ENCODE measurements around the gene ALDH3A2.
"Not testable (repeated sequence)": the region's sequence is repeated elsewhere in the genome, so short reads cannot be mapped to it uniquely, and the experiment has no call there.

ALDH3A2 gene

DNA sequence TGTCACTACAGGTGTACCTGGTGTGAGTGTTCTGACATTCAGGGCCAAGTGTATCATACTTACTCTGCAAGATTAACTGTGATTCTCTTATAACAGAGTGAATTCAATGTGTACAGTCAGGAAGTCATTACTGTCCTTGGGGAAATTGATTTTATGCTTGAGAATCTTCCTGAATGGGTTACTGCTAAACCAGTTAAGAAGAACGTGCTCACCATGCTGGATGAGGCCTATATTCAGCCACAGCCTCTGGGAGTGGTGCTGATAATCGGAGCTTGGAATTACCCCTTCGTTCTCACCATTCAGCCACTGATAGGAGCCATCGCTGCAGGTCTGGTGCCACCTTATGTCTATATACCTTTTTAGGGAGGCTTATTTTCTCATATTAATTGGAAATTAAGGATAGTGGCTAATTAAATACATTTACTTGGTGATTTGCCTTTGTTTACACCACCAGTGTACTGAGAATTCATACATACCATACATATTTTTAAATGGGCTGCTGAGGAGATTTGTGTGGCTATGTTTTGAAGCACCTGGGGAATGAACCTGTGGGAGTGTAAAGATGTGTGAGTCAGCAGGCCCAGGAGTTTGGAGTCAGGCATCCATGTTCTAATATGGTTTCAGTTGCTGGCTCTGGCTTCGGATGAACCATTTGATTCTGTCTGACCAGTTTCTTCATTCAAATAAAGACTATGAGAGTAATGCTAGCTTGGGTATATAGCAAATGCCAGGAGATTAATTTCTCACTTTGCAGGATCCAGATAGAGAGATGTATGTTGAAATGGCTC lies 3.1 kb downstream of the ALDH3A2 start:
- no peak for DNase-seq

DNA sequence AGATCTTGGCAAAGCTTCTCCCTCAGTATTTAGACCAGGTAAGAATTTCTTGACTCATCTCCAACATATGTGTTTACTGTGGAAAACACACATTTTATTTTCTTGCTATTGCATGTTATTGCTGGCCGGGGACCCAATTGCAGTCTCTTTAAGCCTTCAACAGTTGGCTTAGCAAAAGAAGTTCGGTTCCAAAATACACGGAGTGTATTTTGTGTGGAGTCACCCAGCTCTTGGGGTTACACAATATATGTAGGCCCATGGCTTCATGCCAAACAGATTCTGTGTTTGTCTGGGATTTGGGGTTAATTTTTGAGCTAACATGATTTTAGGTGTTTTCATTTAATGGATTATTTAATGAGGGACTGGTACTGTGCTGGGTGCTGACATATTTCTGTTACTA lies 4.0 kb downstream of the ALDH3A2 start:
- no peak for DNase-seq

DNA sequence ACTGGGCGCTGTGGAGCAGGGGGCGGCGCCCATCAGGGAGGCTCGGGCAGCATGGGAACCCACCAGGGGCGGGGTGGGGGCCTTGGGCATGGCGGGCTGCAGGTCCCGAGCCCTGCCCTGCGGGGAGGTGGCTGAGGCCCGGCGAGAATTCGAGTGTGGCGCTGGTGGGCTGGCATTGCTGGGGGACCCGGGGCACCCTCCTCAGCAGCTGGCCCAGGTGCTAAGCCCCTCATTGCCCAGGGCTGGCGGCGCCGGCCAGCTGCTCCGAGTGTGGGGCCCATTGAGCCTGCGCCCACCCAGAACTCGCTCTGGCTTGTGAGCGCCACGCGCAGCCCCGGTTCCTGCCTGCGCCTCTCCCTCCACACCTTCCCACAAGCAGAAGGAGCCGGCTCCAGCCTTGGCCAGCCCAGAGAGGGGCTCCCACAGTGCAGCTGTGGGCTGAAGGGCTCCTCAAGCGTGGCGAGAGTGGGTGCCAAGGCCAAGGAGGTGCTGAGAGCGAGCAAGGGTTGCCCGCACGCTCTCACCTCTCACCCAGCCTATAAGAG lies 5.9 kb downstream of the ALDH3A2 start:
- no peak for DNase-seq

DNA sequence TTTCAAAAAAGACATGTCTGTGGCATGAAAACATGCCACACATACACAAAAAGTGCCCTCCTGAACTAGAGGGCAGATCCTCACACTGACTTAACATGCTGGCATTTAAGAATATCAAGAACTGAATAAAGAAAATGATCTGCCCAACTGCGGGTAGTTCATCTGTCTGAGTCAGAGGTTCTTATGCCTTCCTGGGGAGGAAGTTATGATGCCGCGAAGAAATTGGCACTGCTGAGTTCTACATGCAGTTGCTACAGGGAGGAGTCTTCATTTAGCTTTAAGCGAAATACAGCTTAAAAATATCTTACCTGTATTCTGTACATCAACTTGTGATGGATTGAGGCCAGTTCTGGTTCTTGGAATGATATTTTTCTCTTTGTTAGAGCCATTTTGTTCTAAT lies 6.3 kb downstream of the ALDH3A2 start:
- DNase-seq, result no peak

DNA sequence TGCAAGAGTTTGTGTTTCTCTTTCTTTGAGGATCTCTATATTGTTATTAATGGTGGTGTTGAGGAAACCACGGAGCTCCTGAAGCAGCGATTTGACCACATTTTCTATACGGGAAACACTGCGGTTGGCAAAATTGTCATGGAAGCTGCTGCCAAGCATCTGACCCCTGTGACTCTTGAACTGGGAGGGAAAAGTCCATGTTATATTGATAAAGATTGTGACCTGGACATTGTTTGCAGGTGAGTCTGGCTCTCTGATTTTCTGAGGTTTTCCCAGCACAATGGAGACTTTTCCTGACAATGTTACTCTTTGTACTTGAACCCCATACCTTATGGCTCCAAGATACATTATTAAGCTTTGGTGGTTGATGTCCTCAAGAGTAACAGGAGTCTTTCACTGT lies 7.8 kb downstream of the ALDH3A2 start:
- no peak for DNase-seq

DNA sequence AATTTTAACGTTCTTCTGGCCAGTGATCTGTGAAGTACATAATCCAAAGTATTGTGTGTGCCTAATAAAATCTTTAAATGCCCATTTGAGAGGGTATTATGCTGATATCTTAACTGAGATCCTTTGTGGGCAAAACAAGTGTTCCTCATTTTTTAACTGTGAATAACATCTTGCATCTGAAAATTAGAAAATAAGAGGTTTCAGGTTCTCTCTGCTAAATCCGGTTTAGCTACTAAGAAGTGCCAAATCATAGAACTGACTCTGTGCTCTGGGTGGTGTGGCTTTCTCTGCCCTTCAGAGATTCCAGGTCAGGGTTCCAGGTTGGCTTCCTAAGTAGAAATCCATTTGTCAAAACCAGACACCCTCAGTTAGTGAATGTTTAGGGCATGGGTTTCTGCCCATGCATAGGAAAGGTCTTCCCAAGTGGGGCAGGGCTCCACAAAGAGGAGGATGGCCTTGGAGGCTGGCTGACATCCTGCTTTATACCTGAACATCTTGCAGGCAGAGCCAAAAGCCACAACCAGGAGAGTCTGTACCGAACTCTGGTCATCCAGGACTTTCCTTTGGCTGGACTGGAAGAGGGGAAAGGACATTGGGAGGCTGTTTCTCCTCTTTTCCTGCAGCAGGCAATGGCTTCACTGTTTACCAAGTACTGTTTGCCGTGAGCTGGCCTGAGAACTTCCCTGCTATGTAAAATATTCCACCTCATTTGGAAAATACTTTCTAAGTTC lies 8.5 kb downstream of the ALDH3A2 start:
- no peak for DNase-seq

DNA sequence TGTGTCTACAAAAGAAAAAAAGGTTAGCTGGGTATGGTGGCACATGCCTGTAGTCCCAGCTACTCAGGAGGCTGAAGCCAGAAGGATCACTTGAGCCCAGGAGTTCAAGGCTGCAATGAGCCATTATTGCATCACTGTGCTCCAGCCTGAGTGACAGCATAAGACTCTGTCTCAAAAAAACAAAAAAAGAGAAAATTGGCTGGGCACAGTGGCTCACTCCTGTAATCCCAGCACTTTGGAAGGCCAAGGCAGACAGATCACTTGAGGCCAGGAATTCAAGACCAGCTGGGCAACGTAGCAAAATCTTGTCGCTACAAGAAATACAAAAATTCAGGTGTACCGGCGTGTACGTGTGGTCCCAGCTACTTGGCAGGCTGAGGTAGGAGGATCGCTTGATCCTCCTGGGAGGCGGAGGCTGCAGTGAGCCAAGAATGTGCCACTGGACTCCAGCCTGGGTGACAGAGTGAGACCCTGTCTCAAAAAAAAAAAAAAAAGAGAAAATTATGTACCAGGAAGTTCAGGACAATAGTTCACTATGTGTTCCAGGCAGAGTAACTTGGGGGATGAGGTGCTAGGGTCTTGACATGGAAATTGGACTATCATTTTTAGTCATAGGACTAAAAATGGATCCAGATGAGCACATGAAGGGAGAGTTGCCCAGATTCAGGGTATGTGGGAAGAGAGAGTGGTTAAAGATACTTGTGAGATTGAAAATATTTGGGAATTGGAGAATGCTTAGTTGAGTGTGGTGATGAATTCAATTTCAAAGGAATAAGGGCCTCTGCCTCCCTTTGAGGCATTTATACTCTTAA lies 11.0 kb downstream of the ALDH3A2 start:
- no peak for DNase-seq

DNA sequence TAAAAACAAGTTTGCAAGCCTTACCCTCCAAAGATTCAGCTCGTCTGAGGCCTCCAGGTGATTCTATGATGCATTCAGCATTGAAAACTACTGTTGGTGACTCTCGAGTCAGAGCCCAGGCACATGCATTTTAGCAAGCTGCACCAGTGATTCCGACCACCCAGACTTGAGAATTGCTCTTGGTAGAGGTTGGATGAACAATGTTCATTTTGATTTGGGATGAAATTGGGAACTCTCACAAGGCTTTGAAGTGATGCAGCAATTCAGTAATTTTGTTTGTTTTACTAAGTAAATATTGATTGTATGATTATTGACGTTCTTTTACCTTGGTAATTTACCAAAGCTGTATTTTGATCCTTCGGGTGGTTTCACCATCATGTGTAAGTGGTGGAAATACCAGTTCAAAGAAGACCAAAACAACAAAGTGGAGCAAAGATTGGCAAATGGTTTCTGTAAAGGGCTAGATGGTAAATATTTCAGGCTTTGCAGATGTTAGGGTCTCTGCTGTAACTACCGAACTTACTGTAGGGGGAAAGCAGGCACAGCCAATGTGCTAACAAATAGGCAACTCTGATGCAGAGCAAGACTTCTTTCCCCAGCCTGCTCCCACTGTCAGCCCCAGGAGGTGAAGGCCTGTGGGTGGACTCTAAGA lies 11.8 kb downstream of the ALDH3A2 start:
- no peak for DNase-seq

DNA sequence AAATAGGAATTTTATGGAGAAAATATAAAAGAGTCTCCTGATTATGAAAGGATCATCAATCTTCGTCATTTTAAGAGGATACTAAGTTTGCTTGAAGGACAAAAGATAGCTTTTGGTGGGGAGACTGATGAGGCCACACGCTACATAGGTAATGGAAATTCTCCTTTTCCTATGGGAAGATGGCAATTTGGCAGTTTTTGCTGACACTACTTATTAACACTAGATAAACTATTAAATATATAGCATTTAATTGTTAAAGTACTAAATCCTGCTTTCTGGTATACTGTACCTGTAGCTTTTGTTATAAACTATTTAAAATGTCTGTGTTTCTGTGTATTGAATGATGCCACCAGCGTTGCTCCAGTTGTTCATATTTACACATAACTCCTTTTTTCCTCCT lies 12.6 kb downstream of the ALDH3A2 start:
- no peak for DNase-seq

DNA sequence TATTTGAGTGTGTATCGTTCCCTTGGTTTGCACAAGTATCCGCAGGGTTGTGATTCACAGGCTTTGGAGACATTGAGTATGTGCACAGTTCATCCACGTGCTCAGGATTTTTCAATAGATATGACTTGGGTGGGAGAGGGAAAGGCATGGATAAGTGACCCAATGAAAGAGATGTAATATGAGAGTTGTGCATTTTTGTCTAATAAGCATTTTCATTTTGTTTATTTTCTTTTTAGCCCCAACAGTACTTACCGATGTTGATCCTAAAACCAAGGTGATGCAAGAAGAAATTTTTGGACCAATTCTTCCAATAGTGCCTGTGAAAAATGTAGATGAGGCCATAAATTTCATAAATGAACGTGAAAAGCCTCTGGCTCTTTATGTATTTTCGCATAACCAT lies 14.5 kb downstream of the ALDH3A2 start:
- DNase-seq, result no peak

DNA sequence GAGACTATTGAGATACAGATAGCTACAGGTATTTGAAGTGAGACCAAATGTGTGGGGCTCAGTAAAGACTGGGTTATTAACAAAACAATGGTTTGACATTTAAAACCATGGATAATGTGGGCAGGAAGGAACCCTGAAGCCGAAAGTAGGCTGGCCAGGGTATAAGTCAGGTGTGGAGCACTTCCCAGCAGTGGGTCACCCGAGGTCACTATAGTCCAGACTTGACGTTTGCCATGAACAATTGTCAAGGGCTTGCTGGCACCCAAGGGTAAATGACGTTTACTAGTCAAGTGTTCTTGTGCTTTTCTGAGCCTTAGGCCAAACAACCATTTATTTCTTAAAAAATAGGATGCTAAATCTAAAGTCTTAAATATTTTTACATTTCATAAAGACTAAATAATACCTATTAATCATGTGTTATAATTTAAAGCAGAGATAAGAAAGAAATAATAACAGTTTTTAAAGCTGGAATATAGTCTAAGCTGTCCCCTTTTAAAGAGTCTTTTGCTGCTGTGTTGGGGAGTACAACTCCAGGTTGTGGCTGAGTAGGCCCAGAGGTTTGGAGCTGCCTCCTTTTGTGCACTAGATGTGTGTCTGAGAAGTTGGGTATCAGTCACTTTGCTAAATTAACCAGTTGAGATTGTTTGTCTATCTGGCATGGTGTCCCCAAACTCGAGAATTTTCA lies 15.7 kb downstream of the ALDH3A2 start:
- DNase-seq, result no peak

DNA sequence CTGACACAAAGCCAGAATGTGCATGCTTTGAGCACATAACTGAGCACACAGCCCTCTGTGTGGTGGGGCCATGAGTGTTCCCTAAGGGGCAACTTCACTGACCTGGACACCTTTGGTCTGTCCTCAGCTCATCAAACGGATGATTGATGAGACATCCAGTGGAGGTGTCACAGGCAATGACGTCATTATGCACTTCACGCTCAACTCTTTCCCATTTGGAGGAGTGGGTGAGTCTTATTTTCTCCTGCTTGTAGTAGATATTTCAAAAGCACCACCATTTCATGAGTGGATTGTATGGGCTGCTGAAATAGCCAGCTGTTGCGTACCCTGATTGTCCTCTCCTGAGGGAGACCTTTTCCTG lies 16.2 kb downstream of the ALDH3A2 start:
- no peak for DNase-seq

DNA sequence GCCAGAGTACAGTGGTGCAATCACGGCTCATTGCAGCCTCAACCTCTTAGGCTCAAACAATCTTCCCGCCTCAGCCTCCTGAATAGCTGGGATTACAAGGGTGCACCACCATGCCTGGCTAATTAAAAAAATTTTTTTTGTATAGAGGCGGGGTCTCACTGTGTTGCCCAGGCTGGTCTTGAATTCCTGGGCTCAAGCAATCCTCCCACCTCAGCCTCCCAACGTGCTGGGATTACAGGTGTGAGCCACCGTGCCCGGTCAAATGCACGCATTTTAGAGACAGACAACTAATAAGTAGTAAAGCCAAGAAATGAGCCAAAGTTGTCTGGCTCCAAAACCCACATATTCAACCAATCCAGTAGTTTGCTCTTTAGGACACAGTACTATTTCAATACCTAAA lies 21.1 kb downstream of the ALDH3A2 start:
- DNase-seq, result not testable (repeated sequence)

DNA sequence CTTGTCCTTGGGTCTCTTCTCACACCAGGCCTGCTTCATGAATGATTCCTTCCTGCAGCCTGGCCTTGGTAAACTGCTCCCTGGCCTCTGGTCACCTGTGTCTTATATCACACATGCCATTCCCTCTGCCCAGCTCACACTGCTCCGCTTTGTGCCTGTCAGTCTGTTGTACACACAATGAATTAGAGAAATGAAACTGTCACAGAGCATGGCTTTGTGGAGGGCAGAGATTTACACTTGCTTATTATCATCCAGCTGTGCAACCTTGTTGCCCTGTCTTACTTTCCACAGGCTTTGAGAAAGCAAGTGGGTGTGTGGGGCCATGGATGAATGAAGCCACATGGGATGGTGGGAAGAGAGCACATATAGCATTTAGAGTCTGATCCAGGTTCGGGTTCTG lies 22.4 kb downstream of the ALDH3A2 start:
- no peak for DNase-seq

DNA sequence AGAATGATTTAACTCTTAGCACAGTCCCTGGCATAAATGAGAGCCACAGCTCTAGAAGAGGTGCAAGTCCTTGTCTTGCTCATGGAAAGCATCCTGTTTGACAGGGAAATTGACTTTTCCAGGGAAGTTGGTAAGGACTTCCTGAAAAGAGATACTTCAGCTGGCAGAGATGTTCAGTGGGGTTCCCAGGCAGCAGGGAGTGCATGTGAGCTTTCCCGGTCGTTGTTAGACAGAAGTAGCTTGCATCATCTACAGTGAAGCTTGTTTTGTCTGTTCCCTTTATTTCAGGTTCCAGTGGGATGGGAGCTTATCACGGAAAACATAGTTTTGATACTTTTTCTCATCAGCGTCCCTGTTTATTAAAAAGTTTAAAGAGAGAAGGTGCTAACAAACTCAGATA lies 22.9 kb downstream of the ALDH3A2 start:
- no peak for DNase-seq

DNA sequence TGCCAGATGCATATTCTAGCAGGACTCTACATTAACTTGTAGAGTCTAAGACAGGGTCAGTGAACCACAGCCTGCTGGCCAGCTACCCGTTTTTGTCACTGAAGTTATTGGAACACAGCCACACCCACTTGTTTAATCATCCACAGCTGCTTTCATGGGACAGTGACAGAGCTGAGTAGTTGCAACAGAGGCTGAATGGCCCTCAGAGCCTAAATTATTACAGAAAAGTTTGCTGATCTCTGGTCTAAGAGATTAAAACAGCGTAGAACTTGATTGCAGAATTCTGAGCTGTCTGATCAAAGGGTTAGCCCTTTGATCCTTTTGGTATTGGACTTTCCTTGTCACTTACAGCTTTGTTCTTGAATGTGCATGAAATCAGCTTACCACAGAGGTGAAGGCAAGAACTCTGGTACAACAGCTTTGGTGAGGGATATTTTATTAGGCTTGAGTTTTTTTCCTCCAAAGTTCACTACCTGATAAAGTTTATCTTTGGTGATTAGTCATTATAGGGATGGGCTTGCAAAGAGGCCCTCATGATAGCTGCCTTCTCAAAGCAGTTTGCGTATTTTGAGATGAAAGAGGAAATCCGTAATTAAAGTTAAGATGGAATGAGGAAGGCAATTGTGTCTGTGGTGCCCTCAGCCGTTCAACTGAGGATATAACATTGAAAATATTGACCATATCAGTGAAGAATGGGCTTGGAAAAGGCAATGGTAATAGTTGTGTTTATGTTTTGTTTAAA lies 23.6 kb downstream of the ALDH3A2 start:
- DNase-seq, result no peak

DNA sequence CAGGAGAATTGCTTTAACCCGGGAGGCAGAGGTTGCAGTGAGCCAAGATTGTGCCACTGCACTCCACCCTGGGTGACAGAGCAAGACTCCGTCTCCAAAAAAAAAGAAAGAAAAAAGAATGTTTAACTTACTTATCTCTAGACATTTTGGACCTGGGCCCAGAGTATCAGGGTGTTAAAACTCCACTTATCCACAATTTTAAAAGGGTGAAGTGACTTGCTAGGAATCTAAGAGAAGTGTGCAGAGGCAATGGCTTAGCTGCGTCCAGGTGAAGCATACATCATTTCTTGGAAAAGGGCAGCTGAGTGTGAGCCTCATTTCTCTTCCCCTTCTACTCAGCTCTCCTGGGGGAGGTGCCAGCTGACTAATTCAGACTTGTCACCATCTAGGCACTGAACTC lies 25.1 kb downstream of the ALDH3A2 start:
- DNase-seq, result no peak

DNA sequence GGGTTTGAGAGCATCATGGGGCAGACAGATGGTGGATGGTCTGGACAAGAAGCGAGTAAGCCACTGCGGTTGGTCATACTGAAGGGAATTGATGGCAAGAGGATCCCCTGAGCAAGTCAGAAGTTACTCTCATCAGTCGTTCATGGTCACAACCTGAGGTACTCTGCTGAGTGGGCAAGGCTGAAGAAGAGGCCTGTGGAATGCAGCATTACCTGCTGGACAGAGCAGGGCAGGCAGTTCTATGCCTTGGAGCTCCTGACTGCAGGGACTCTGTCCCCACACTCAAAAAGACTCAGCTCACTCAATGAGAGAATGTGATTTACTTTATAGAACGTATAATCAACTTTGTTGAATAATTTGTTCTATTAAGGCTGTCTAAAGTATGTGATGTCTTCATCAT lies 28.3 kb downstream of the ALDH3A2 start:
- DNase-seq, result no peak

DNA sequence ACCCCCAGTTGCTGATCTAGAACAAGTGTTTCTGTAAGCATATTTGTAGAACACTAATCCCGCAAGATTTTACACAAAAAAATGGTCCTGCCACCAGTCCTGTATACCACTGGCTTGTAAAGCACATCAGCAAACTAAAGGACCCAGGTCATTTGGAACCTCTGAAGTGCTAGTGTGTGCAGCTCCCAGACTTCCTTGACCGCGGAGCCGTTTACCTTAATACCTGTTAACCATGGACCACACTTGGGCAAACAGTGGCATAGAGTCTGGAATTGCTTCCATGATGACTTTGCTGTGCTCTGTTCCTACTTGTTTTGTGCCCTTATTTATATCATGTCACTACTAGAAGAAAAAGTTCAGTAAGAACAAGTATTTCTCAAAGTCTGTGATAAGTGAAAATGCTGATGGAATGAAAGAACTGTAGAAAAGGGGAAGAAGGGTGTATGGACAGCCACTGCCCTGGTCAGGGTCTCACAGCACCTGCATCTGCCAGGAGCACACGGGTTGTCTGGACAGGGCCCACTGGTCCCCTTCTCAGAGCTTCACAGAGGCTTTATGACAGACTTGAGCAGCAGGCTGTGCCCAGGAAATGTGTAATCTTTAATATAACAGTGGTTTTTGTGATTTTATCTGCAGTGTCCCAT lies 29.3 kb downstream of the ALDH3A2 start:
- DNase-seq, result no peak

DNA sequence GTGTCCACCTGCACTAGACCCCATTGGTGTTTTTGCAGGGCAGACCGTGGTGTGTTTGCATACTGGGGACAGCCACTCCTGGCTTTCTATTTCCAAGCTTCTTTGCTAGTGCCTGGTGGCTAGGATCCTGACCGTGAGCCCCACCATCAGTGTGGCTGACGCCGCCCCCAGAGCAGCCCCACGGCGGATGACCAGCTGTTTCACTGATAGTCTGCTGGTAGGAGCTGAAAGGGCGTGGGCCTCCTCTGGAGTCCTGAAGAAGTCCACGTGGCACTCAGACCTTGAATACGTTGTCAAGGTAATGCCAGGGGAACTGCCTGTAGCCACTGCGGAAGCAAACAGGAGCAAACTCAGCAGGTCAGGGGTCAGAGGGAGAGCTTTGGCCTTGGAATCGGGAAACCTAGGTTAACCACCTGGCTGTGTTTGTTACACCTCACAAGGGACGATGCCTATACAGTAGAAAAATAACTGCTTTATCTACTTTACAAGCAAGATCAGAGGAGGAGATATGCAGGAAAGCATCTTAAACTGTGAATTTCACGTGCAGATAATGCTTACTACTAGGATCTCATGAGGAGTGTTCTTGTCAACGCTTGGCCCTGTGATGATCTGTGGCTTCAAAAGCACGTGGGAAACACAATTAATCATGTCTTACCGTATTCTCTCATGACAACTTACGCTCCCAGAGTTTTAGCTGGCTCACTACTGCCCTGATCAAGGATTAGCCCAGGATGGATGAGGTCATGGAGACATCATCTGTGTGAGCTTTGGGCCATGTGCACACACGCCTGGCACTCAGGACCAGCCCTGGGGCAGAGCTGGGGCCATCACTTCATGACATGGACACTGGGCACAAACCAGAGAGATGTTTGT lies 30.3 kb downstream of the ALDH3A2 start:
- DNase-seq, result no peak
